HG02938 (cell line): ENCODE data around the gene GLIS1.

Experiments used
- ATAC-seq: cut with Tn5 transposase; IDR thresholded peaks from one replicate; pipeline ENCODE4 v1.9.1; 2021; ENCODE audit warnings: mild to moderate bottlenecking, moderate library complexity; ENCODE audit not compliant: unreplicated experiment

The GLIS1 gene

DNA sequence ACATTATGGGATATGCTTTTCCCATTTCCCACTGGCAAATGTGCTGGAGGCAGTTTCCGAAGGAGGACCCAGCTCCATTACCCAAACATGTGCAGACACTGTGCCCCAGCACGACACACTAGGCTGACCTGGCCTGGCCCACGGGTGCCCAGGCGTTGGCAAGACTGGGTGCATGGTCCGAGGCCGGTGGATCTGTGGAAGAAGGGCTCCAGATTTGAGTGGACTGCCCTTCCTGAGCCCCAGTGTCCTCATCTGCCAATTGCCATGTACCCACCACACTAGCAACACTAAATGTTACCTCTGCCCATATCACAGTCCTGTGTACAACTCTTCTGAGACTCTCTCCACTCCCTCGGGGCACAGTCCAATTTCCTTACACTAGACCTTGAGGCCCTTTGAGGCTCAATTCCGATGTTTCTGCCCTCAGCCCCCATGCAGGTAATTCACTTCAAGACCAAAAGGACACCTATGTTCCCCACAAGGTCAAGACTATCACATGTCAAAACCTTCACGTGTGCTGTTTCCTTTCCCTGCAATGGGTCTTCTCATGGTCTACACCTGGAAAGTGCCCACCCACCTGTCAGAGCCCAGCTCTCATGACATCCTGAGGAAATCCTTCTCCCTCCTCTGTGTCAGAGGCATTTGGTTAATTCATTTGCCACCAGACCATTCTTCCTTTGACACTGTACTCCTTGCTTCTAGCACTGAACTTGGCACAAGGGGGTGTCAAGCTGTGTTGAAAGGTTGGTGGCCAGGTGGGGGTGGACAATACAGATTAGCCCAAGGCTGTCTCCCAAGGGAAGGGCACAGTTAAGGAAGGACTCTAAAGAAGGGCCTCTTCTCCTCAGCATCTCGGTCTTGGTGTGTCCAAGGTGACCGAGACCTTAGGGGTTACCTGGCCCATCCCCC, 154.8 kb downstream of the GLIS1 start:
- no peak for ATAC-seq

DNA sequence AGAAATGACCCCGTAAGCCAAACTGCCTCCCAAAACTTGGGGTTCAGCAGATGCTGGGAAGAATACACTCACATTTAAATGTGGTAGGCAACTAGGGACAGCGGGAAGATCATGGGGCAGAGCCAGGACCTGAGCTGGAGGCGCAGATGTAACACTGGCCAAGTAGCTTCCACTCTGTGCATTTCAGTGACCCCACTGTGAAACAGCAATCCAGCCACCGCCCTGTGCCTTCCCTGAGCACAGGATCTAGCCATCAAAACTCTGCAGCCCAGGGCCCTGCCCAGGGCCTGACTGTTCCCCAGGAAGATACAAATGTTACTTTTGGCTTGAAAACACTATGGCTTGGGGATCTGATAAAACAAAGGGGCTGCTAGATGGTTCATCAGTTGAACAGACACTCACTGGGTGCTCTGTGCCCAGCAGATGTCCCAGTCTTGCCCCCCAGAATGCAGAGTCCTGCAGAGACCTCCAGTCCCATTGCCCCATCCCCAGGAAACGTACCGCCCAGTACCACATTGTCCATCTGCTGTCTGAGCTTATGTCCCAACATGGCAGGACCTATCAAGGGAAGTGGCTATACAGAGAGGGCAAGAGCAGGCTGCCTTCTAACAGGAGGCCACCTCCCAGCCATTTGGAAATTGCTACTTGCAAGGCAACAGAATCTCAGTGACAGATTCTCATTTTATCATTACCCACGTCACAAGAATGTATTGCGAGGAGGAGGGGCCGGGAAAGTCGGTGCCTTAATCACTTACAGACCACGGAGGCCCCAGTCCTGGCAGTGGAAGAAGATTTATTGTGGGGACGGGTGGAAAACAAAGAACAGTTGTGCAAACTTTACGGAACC, 155.7 kb downstream of the GLIS1 start:
- ATAC-seq = no peak

GRCh38 chr1:53582211-53583020, 156.5 kb downstream of the GLIS1 start:
- ATAC-seq = no peak

- no peak for ATAC-seq
These were observed 157.5 kb downstream of the GLIS1 start for GRCh38 chr1:53581476-53581875.

- no peak for ATAC-seq
These were observed 158.1 kb downstream of the GLIS1 start for GRCh38 chr1:53580739-53581475.

DNA sequence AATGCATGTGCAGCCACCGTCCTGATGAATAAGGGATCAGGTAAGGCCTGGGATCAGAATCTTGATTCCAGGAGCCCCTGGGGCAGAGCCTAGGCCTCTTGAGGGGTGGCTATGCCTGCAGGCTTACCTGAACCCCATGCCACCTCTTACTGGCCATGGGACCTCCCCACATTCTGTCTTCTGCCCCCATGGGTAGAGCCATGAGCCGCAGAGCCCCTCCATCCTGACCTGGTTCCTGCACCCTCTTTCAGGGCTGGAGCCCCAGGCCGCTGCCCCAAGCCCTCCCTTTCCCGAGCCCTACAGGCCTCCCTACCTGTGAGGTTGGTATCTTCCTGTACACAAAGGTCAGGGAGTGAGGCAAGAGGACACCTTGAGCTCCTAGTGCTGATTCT, 159.0 kb downstream of the GLIS1 start:
- no peak for ATAC-seq

DNA sequence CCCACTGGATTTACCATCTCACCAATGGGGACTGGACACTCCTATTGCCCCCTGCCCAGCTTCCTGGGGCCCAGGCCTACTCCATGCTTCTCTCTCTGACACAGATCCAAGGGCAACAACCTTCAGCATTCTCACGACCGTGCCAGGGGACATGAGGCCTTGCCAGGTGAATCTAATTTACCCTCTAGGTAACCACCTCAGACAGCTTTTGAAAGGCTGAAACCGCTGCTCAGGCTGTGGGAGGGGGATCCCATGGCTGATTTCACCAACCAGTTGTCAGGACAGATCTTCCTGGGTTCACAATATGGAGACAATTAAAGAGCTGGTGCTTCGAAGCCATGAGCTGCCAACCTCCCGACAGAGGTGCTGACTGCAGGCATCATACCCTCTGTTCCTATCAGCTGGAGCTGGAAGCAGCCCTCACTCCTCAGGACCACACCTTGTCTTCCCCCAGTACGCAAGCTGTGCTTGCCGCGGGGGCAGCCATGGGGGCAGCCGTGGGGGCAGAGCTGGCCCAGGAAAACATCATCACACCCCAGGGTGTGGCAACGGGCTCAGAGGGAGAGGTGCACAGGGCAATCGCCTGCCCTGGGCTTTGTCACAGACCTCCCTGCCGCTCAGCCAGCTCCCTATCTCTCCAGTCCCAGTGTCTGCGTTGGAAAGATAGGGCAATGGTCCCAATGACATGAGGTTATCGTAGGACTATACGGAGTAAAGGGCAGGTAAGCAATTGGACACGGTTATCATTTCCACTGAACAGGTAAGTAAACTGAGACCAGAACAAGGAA, 159.5 kb downstream of the GLIS1 start:
- ATAC-seq = no peak

GRCh38 chr1:53578358-53578757, 160.6 kb downstream of the GLIS1 start:
- no peak for ATAC-seq

GRCh38 chr1:53577761-53578100, 161.2 kb downstream of the GLIS1 start:
- no peak for ATAC-seq

GRCh38 chr1:53576866-53577760, 161.9 kb downstream of the GLIS1 start:
- no peak for ATAC-seq

GRCh38 chr1:53576381-53576801, 162.6 kb downstream of the GLIS1 start:
- ATAC-seq = no peak

DNA sequence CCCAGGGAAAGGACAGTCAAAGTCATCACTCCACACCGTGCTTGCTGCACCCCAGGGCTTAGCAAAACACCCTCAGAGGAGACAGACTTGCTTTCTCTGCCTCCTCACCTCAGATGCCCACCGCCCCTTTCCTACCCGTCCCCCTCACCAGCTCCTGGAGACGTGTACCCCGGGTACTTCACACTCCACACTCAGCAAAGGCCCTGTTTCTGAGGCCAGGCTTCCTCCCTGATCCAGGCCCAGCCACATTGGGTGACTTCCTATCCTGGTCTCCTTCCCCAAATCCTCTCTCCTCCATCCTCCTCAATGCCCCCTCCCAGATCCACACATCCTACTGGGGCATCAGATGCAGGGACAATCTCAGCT, 163.0 kb downstream of the GLIS1 start:
- no peak for ATAC-seq

DNA sequence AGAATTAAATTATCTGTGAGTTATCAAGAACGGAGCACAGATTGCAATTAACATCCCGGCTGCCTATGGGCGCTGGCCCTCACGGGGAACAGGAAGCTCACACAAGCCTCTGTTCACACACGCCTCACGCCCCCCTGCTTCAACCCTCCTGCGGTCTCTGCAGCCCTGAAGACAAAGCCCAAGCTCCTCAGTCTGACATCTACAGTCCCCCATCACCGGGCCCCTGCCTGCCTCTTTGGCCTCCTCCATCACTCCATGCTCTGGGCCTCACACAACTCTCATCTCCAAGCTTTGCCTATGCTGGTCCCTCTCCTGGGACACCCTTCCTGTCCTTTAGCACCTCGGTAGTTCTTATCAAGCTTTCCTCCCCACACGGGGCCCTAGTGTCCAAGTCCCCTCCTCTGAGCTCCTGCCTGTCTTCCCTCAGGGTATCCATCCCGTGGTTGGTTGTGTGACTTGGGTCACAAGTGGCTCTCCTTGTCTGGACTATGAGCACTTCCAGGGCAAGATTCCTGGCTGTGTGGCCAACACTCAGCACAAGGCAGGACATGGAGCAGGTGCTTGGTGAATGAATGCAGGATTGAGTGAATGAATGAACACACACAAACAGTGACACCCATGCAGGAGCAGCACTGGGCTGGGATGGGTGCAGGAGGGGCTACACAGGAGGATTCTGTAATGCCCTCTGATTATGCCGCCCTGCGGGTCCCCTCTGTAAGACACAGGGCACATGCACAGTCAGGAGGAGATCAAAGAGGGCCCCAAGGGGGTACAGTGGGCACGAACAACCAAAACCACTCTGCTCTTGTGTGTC, 163.6 kb downstream of the GLIS1 start:
- ATAC-seq = no peak

DNA sequence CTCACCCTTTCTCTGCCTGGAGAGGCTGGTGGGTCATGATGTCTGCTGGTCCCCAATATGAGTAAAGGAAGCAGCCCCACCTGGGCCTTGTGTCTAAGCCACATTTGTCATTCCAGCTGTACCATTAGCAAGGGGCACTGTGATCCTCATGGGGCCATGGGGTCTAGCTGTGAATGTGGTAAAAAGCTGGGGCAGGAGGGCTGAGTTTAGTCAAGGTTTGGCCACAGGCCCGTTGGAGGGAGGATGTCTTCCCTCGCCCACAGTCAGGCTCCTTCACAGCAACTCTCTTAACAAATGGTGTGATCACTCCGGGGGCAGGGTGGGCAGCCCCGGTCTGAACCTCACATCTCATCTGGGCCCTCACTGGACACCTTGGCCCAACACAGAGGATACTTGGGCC, 164.3 kb downstream of the GLIS1 start:
- ATAC-seq = no peak

DNA sequence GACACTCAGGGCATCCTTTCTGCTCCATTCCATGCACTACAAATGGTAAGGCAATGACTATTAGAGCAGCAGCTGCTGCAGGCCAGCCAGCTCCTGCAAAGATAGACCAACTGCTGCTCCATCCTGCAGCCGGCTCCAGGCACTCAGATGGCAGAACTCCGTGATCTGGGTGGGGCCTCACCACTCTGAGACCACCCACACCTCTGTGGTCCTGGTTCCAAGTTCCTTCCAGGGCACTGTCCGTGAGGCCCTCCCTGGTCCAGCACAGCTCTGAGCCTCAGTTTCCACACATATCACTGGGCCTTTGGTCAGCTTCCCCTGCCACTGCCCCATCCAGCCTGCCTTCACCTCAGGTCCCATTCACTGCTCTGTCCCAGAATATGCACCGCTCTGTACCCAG, 165.0 kb downstream of the GLIS1 start:
- no peak for ATAC-seq

- ATAC-seq = no peak
These were observed 165.4 kb downstream of the GLIS1 start for GRCh38 chr1:53573522-53573921.

- ATAC-seq = no peak
These were observed 166.2 kb downstream of the GLIS1 start for GRCh38 chr1:53572815-53573173.
